ENCODE measurements around the gene BCKDK.
"Not testable (repeated sequence)": the region's sequence is repeated elsewhere in the genome, so short reads cannot be mapped to it uniquely, and the experiment has no call there.

Gene BCKDK

DNA sequence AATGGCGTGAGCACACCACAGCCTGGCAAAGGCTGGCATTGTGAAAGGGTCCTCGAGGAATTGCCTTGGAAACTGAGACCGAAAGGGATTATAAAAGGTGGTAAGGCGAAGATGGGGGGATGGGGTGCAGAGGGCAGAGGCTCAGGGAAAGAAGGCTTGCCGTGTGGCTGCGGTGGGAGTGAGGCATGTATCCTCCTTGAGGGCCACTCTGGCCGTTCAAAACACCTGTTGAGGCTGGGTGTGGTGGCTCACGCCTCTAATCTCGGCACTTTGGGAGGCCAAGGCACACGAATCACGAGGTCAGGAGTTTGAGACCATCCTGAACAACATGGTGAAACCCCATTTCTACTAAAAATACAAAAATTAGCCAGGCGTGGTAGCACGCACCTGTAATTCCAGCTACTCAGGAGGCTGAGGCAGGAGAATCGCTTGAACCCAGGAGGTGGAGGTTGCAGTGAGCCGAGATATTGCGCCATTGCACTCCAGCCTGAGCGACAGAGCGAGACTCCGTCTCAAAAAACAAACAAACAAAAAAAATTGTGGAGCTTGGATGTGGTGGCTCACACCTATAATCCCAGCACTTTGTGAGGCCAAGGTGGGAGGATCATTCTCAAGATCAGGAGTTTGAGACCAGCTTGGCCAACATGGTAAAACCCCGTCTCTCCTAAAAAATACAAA lies 28.8 kb downstream of the BCKDK start:
- not testable (repeated sequence) for DNase-seq, H3K9me3 Mint-ChIP-seq, H3K4me3 Mint-ChIP-seq, ATAC-seq, H3K27me3 Mint-ChIP-seq
- peaks cover 12% of the 10 kb centered on the region for H3K4me1 Mint-ChIP-seq
- peak overlapping the region in 1 of 2 donors; percentile 38 for H3K27ac Mint-ChIP-seq

DNA sequence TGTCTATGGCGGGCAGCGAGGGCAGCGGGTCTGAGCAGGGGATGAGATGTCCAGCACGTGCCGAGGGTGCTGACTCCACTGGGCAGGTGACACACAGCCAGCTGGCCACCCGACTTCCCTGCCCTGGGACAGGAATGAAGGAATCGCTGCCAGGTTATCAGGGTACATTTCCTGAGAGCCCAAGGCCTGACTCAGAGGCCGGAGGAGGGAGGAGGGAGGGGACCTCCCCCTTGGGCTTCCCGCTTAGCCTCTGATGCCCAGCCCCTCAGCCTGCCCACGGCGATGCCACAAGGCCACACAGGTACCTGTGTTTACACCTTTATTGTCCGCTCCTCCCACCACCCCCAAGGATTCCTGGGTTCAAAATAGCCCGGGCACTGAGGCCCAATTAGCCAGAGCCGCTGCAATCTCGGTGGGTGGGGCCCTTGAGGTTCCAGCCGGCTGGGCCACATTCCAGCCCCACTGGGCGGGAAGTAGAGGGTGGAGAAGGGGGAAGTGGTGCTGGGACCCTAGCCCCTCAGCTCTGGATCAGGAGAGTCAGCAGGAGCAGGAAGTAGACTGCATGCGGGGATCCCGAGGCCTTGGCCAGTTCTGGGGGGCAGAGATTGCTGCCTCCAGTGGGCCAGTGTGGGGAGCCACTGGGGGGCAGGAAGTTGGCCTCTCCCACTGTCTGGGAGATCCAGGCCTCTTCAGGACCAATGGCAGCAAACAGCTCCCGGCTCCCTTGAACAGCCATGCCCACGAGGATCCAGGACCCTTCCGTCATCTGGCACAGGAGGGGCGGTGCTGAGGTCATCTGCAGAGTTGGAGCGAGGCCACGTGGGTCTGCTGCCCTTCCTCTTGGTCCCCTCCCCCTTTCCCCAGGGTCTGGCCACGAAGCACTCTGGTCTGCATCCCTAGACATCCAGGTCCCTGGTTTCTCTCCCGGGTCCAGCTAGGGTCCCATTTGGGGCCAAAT lies 30.7 kb downstream of the BCKDK start:
- ATAC-seq = no peak
- no peaks in the 10 kb centered on the region for H3K9me3 Mint-ChIP-seq
- H3K27ac Mint-ChIP-seq = no peak overlapping the region
- DNase-seq = no peak
- H3K4me3 Mint-ChIP-seq = no peak overlapping the region
- peaks cover 21% of the 10 kb centered on the region for H3K4me1 Mint-ChIP-seq
- no peaks in the 10 kb centered on the region for H3K27me3 Mint-ChIP-seq

DNA sequence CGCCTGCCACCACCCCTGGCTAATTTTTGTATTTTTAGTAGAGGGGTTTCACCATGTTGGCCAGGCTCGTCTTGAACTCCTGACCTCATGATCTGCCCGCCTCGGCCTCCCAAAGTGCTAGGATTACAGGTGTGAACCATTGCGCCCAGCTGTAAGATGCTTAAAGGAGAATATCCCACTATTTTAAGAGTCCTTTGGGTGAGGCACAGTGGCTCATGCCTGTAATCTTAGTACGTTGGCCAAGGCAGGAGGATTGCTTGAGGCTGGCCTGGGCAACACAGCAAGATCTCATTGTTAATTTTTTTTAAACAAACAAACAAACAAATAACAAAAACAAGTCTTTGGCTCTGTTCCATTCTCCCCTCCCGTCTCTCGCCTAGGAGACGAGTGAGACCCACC lies 32.9 kb downstream of the BCKDK start:
- ATAC-seq, H3K9me3 Mint-ChIP-seq, DNase-seq, H3K27ac Mint-ChIP-seq, H3K27me3 Mint-ChIP-seq: not testable (repeated sequence)
- Mint-ChIP-seq H3K4me3 (peak overlapping the region in 1 of 2 donors; percentile 76), H3K4me1 (peaks cover 21% of the 10 kb centered on the region)

DNA sequence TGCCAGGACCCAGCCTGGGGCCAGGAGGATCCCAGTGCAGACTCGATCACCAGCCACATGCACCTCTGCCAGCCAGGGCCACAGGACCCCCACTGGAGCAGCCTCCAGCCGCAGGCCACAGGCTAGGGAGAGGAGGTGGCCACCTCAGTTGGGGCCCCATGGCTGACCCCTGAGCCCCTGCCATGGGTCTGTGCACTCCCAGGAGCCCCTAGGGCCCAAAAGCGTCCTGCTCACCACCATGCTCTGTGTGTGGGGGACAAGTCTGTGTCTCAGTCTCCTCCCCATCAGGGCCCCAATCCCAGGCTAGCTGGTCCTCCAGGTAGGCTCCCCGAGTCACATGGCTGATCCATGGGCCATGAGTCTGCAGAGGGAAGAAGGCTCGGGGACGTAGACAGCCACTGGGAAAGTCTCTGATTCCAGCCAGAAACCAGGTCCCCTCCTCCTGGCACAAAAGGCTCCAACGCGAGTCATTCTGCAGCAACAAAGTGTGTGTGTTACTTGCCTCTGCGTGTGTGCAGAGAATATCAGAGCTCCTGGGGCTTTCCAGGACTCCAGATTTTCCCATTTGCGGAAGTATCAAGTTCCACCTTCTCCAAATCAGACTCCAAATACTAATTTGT lies 33.4 kb downstream of the BCKDK start:
- no peaks in the 10 kb centered on the region for H3K27me3 Mint-ChIP-seq
- peak overlapping the region; percentile 76 to 78 for H3K4me3 Mint-ChIP-seq
- peak overlapping the region in 1 of 2 donors; percentile 62 for H3K27ac Mint-ChIP-seq
- ATAC-seq = no peak
- peak in 1 of 2 donors; percentile 25 for DNase-seq
- H3K4me1 Mint-ChIP-seq = peaks cover 21% of the 10 kb centered on the region
- no peaks in the 10 kb centered on the region for H3K9me3 Mint-ChIP-seq

DNA sequence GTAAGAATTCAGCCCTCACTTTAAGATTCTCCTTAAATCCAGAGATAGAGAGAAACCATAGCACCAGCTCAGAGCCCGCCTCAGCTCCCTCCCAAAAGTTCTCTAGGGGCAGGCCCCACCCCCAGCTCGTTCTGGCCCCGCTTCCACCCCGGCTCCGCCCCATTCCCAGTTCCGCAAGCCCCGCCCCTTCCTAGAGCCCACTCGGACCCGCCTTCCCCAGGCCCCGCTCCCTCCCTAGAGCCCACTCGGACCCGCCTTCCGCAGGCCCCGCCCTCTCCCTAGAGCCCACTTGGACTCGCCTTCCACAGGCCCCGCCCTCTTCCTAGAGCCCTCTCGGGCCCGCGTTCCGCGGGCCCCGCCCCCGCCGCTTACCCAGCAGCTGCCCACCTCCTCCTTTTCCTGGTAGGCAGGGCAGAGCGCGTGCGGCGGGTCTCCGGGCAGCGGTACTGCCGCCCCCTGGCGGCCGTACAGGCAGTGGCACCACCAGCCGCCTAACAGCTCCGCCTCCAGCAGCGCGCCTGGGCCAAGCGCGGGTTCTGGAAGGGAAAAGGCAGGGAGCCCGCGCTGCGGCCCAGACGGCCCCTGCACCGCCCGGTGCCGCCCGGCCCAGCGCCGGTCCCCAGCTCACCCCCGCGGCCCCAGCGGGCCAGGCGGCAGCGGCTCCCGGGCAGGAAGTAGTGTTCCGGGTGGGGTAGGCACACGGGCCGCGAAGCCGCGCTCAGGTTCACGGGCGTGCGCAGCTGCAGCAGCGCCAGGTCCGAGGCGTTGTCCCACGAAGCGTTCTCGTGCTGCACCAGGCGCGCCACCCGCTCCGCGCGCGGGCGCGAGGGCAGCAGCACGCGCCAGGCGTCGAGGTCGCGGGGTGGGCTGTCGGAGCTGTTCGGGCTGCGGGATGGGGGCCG lies 34.2 kb downstream of the BCKDK start:
- H3K9me3 Mint-ChIP-seq = no peaks in the 10 kb centered on the region
- peak; percentile 89 for ATAC-seq
- H3K4me3 Mint-ChIP-seq = peak overlapping the region; percentile 76 to 78
- H3K4me1 Mint-ChIP-seq = peaks cover 21% of the 10 kb centered on the region
- H3K27ac Mint-ChIP-seq = peak overlapping the region in 1 of 2 donors; percentile 62
- DNase-seq = peak; percentile 99 to 100
- no peaks in the 10 kb centered on the region for H3K27me3 Mint-ChIP-seq

DNA sequence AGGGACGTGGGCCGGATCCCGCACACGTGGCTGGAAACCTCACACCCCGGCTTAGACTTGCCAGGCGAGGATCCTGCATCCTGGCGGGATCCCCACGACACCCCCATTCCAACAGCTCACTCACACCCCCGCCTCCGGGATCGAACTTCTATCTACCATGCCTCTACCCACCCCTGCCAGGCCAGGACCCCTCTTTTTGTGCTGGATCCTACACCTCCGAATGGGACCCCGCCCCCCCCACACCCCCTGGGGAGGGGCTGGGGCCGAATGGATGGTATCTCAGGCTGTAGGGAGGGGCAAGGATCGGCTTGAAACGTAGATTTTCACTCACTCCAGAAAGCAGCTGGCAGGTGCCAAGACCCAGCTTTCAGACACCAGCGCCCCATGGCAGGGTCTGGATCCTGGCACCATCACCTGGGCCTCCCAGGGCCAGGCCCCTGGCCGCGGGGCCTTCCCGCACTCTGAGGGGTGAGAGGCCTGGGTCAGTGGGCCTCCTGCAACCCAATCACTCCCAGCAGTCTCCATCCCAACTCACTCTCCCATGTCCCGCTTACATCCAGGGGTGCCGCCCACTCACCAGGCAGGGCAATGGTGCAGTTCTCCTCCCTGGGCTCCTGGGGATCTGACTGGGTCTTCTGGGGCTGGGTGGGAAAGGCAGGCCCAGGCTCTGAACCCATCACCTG lies 35.0 kb downstream of the BCKDK start:
- peaks cover 21% of the 10 kb centered on the region for H3K4me1 Mint-ChIP-seq
- peak overlapping the region; percentile 55 to 68 for H3K4me3 Mint-ChIP-seq
- ATAC-seq = no peak
- peak overlapping the region in 1 of 2 donors; percentile 35 for H3K27ac Mint-ChIP-seq
- no peak for DNase-seq
- no peaks in the 10 kb centered on the region for H3K27me3 Mint-ChIP-seq
- no peaks in the 10 kb centered on the region for H3K9me3 Mint-ChIP-seq

DNA sequence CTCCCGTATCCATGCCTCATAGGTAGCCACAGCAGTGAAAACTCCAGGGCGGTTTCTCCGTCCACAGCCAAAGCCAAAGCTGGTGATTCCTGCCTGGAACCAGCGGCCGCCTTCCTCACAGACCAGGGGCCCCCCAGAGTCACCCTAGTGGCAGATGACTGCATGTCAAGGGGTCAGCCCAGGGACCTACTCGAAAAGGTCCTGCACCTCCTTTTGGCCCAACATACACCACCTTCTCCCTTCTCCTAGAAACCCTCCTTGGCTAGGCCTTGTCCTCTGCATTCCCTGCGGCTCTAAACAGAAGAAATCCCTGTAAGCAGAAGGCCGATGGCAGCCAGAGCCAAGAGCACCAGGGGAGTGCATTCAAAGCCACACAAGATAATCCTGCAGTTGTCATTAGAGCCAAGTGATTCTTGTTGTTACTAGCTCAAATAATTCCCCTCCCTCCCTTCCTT lies 35.5 kb downstream of the BCKDK start:
- ATAC-seq (no peak), DNase-seq (no peak)
- Mint-ChIP-seq H3K4me1 (peaks cover 21% of the 10 kb centered on the region), H3K27me3 (no peaks in the 10 kb centered on the region), H3K27ac (peak overlapping the region in 1 of 2 donors; percentile 35), H3K9me3 (no peaks in the 10 kb centered on the region), H3K4me3 (peak overlapping the region; percentile 55 to 68)

DNA sequence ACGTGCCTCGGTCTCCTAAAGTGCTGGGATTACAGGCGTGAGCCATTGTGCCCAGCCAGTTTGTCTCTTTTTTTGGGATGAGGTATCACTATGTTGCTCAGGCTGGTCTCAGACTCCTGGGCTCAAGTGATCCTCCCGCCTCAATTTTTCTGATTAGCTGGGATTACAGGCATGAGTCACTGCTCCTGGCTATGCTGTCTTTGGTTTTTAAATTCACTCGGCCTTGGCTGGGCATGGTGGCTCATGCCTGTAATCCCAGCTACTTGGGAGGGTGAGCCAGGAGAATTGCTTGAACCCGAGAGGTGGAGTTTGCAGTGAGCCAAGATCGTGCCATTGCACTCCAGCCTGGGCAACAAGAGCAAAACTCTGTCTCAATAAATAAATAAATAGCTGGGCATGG lies 36.2 kb downstream of the BCKDK start:
- H3K4me3 Mint-ChIP-seq, H3K27ac Mint-ChIP-seq, ATAC-seq, DNase-seq, H3K27me3 Mint-ChIP-seq, H3K9me3 Mint-ChIP-seq: not testable (repeated sequence)
- peaks cover 21% of the 10 kb centered on the region for H3K4me1 Mint-ChIP-seq

DNA sequence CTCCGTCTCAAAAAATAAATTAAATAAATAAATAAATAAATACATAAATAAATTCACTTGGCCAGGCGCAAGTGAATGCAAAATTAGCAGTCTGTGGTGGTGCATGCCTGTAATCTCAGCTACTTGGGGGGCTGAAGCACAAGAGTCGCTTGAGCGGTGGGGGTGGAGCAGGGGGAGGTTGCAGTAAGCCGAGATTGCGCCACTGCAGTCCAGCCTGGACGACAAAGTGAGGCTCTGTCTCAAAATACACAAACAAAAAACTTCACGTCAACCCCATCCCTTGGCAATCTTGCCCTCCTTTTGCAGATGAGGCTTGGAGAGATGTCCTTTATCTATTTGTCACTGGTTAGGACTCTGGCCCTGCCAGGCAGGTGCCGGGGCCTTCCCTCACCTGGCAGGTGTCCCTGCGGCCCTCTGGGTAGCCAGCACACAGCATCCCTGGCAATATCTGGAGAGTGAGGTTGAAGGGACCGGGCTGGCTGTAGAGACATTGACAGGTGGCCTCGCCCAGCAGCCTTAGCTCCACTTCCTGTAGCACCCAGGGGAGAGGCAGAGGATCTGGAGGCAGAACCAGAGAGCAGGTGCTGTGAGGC lies 37.3 kb downstream of the BCKDK start:
- no peaks in the 10 kb centered on the region for H3K9me3 Mint-ChIP-seq
- H3K27ac Mint-ChIP-seq = no peak overlapping the region
- no peak overlapping the region for H3K4me3 Mint-ChIP-seq
- no peak for DNase-seq
- peaks cover 21% of the 10 kb centered on the region for H3K4me1 Mint-ChIP-seq
- ATAC-seq = no peak
- peaks cover 8% of the 10 kb centered on the region for H3K27me3 Mint-ChIP-seq

DNA sequence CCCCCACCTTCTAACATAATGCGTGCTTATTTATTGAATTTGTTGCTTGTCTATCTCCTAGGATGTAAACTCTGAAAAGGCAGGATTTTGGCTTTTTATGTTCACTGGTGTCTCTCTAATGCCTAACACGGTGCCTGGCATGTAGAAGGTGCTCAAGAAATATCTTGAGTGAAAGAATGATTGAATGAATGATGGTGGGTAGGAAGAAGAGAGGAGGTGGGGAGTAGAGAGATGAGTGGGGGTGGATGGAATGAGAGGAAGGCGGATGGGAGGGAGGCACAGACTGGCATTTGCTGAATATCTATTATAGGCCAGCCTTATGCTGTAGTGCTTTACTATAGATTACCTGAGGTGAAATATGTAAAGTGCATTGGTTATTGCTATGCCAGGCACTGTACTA lies 39.4 kb downstream of the BCKDK start:
- H3K4me3 Mint-ChIP-seq = no peak overlapping the region
- DNase-seq (no peak), ATAC-seq (no peak)
- H3K27ac Mint-ChIP-seq = no peak overlapping the region
- peaks cover 8% of the 10 kb centered on the region for H3K27me3 Mint-ChIP-seq
- H3K9me3 Mint-ChIP-seq = no peaks in the 10 kb centered on the region
- peaks cover 6% of the 10 kb centered on the region for H3K4me1 Mint-ChIP-seq

DNA sequence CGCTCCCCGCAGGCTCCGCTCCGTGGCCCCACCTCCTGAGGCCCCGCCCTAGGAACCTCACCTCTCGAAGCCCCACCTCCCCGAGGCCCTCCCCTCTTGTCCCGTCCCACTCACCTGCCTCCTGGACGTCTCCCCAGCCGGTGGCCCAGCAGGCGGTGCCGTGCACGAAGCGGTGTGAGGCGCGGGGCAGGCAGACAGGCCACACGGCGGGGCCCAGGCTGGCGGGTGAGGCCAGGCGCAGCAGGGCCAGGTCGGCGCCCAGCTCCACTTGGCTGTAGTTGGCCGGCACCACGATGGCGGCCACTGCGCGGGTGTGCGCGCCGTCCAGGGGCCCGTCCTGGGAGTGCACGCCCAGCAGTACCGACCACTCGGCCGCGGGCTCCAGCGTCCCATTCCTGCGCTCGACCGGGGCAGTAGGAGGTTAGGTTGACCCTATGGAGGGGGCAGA lies 40.1 kb downstream of the BCKDK start:
- H3K27me3 Mint-ChIP-seq = peaks cover 8% of the 10 kb centered on the region
- DNase-seq = no peak

DNA sequence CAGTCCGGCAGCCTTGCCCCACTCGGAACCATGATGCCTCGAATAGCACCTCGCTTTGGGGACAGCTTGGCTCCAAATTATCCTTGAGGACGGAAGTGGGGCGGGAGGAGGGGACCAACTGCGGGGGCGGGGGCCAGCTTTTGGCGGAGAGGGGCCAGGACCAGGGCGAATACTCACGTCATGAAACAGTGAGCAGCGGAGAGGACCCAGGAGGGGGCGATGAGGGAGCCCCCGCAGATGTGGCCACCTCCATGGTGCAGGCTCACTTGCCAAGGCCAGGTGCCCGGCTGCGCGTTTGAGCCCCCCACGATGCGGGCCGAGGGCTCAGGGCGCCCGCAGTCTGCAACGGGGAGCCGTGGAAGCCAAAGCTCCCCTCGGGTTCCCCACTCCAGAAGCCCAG lies 40.7 kb downstream of the BCKDK start:
- DNase-seq (no peak), ATAC-seq (peak; percentile 39)
- no peak overlapping the region for H3K4me3 Mint-ChIP-seq
- H3K4me1 Mint-ChIP-seq = no peaks in the 10 kb centered on the region
- no peaks in the 10 kb centered on the region for H3K9me3 Mint-ChIP-seq
- H3K27me3 Mint-ChIP-seq = peaks cover 8% of the 10 kb centered on the region
- H3K27ac Mint-ChIP-seq = no peak overlapping the region

More for the DNA sequence above, 40.1 kb downstream of the BCKDK start:
- Mint-ChIP-seq H3K27ac (no peak overlapping the region), H3K4me3 (no peak overlapping the region), H3K4me1 (peaks cover 4% of the 10 kb centered on the region), H3K9me3 (no peaks in the 10 kb centered on the region)
- peak; percentile 47 for ATAC-seq

DNA sequence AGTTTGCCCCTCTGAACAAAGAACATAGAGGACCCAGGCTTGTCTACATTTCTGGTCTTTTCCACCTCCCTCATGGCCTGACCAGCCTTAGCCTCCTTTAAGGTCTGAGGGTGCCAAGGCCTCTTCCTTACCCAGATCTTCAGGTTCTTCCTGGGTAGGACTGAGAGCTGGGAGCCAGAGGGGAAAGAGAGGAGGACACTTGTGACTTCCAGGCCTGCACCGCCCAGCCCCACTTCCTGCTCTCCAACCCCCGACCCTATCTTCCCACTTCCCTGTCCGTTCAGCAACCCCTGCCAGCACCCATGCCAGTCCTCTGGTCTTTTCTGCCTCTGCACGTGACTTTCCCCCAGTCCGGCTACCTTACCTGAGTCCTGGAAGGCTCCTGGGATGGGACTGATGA lies 41.1 kb downstream of the BCKDK start:
- H3K4me3 Mint-ChIP-seq = no peak overlapping the region
- H3K27ac Mint-ChIP-seq = no peak overlapping the region
- no peaks in the 10 kb centered on the region for H3K9me3 Mint-ChIP-seq
- ATAC-seq (no peak), DNase-seq (no peak)
- H3K27me3 Mint-ChIP-seq = peaks cover 8% of the 10 kb centered on the region
- H3K4me1 Mint-ChIP-seq = no peaks in the 10 kb centered on the region

Measured in stimulated activated naive CD8-positive, alpha-beta T cell treated with anti-CD3 and anti-CD28 coated beads, Interleukin-15, amount 100 ng/mL, for 72 hours (primary cell).